Transverse colon (tissue), 4 donors: ENCODE results near the gene NIT2.

Experiments used
- CTCF ChIP-seq, 5 experiments: fragments of 200-600 bp in 3 of 5; fragments of 450-650 bp in 2 of 5; sonication (generic) in 3 of 5; IDR thresholded peaks; 1 replicate in 2 of 5; 2 replicates in 3 of 5; pipeline ENCODE4 v1.5.1; 2016 to 2017; ENCODE audit warnings: antibody characterized with exemption in 5 of 5, inconsistent platforms in 3 of 5, mild to moderate bottlenecking in 2 of 5, moderate library complexity in 1 of 5
- POLR2A ChIP-seq: fragments of 450-650 bp; IDR thresholded peaks from one replicate; pipeline ENCODE4 v1.6.1; 2016; ENCODE audit warnings: antibody characterized with exemption, mild to moderate bottlenecking, moderate library complexity
- POLR2AphosphoS5 ChIP-seq, 3 donors: sonication (generic); formaldehyde crosslinking; IDR thresholded peaks; one replicate each; pipeline ENCODE4 v1.6.1; 2016; ENCODE audit warnings: antibody characterized with exemption in 3 of 3

GRCh38 chr3:100340527-100340926, 6.0 kb downstream of the NIT2 start:
- TF ChIP-seq CTCF (IDR thresholded peaks at IDR 0.05), result no peak
- TF ChIP-seq POLR2A, result no peak
- no peak for TF ChIP-seq POLR2AphosphoS5 (IDR thresholded peaks at IDR 0.05)
